ENCODE data around the gene SNRPN.
"Not testable (repeated sequence)": the region's sequence is repeated elsewhere in the genome, so short reads cannot be mapped to it uniquely, and the experiment has no call there.

Gene SNRPN

GRCh38 chr15:24971772-24972171 lies 17.0 kb downstream of the SNRPN start:
- no peak for DNase-seq

- not testable (repeated sequence) for DNase-seq
Measured at GRCh38 chr15:24972707-24973106, 17.9 kb downstream of the SNRPN start.

GRCh38 chr15:24976932-24977331 lies 22.1 kb downstream of the SNRPN start:
- no peak for DNase-seq

GRCh38 chr15:24977686-24978085 lies 22.9 kb downstream of the SNRPN start:
- no peak for DNase-seq

- DNase-seq: no peak
Measured at GRCh38 chr15:24985224-24985623, 30.4 kb downstream of the SNRPN start.

- DNase-seq: no peak
Measured at GRCh38 chr15:24986653-24987052, 31.9 kb downstream of the SNRPN start.

GRCh38 chr15:25019434-25019833 lies 64.6 kb downstream of the SNRPN start:
- DNase-seq: no peak

GRCh38 chr15:25022233-25022632 lies 67.4 kb downstream of the SNRPN start:
- DNase-seq: no peak
